NCI-H2227 (cell line): ENCODE measurements around the gene LMTK3.
"Not testable (repeated sequence)": the region's sequence is repeated elsewhere in the genome, so short reads cannot be mapped to it uniquely, and the experiment has no call there.

ENCODE experiments used
- DNase-seq: peaks from one replicate; lab custom pipeline; 2025; ENCODE audit not compliant: unreplicated experiment; lab: John Stamatoyannopoulos, UW

LMTK3 gene

GRCh38 chr19:48541813-48542212 is 30.2 kb upstream of the LMTK3 start:
- no peak for DNase-seq

GRCh38 chr19:48540110-48540509 is 28.5 kb upstream of the LMTK3 start:
- peak; percentile 56 for DNase-seq

- peak; percentile 91 for DNase-seq
Observed at GRCh38 chr19:48539503-48540096, 28.0 kb upstream of the LMTK3 start.

- not testable (repeated sequence) for DNase-seq
Observed at GRCh38 chr19:48538057-48538456, 26.4 kb upstream of the LMTK3 start.

- no peak for DNase-seq
Observed at GRCh38 chr19:48537541-48537940, 25.9 kb upstream of the LMTK3 start.

GRCh38 chr19:48533770-48534169 is 22.1 kb upstream of the LMTK3 start:
- DNase-seq = no peak

- DNase-seq = no peak
Observed at GRCh38 chr19:48530770-48531169, 19.1 kb upstream of the LMTK3 start.

GRCh38 chr19:48530066-48530720 is 18.6 kb upstream of the LMTK3 start:
- DNase-seq = peak; percentile 45

- no peak for DNase-seq
Observed at GRCh38 chr19:48529156-48529555, 17.5 kb upstream of the LMTK3 start.

GRCh38 chr19:48524732-48525131 is 13.1 kb upstream of the LMTK3 start:
- DNase-seq = no peak

- no peak for DNase-seq
Observed at GRCh38 chr19:48524221-48524620, 12.6 kb upstream of the LMTK3 start.

- DNase-seq = no peak
Observed at GRCh38 chr19:48520134-48520533, 8.5 kb upstream of the LMTK3 start.

GRCh38 chr19:48519426-48519825 is 7.8 kb upstream of the LMTK3 start:
- DNase-seq = not testable (repeated sequence)

GRCh38 chr19:48518207-48518606 is 6.6 kb upstream of the LMTK3 start:
- peak; percentile 11 for DNase-seq

- DNase-seq = no peak
Observed at GRCh38 chr19:48516536-48516935, 4.9 kb upstream of the LMTK3 start.

- no peak for DNase-seq
Observed at GRCh38 chr19:48514123-48514458, 2.5 kb upstream of the LMTK3 start.

GRCh38 chr19:48513289-48514122 is 1.9 kb upstream of the LMTK3 start:
- peak; percentile 82 for DNase-seq

GRCh38 chr19:48512504-48513288 is 1.1 kb upstream of the LMTK3 start:
- no peak for DNase-seq

GRCh38 chr19:48511321-48511731 is 309 bp downstream of the LMTK3 start:
- DNase-seq = no peak

GRCh38 chr19:48510421-48511268 is 990 bp downstream of the LMTK3 start:
- peak; percentile 71 for DNase-seq
